ENCODE measurements around the gene CD9. TPM values are rescaled to one million over a fixed set of nuclear protein-coding genes. Genes with fewer than 3 reads are reported as not detected.

Gene CD9
- total and polyA plus RNA-seq, 2 donors (not counting 1 experiment from before 2014, with no cell fraction given) = 7.2 to 12.8 TPM

DNA sequence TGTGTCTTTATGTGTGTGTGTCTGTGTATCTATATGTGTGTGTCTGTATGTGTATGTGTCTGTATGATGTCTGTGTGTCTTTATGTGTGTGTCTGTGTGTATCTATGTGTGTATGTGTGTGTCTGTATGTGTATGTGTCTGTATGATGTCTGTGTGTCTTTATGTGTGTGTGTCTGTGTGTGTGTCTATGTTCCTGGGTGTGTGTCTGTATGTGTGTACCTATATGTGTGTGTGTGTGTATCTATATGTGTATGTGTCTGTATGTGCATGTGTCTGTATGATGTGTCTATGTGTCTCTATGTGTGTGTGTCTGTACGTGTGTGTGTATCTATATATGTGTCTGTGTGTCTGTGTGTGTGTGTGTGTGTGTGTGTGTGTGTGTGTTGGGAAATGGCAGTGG lies 19.0 kb upstream of the CD9 start:
- Histone ChIP-seq H3K4me2 (replicated peaks; ENCODE audit: low read depth, low read length, poor library complexity, severe bottlenecking) (no peak overlapping the region), H3K9me3 (ENCODE audit: control extremely low read depth in 1 of 3, control insufficient read depth in 2 of 3, insufficient read depth in 1 of 3, low read length in 2 of 3) (no peaks in the 10 kb centered on the region), H3K4me1 (ENCODE audit: control insufficient read depth in 2 of 2, insufficient read depth in 2 of 2, low read length in 2 of 2) (no peaks in the 10 kb centered on the region), H3K27me3 (replicated peaks in 1 of 4; ENCODE audit: control extremely low read depth in 1 of 4, control insufficient read depth in 3 of 4, insufficient read depth in 4 of 4, low read length in 3 of 4) (peaks cover 0 to 16% (median 0%) of the 10 kb centered on the region in 4 experiments), H3K27ac (ENCODE audit: low read length in 2 of 2) (no peak overlapping the region), H3K9ac (ENCODE audit: low read length) (no peak overlapping the region), H4K20me1 (ENCODE audit: control insufficient read depth, insufficient read depth, low read length, poor library complexity, severe bottlenecking) (no peaks in the 10 kb centered on the region), H2AFZ (ENCODE audit: insufficient read depth, low read depth, low read length, poor library complexity, severe bottlenecking) (no peak overlapping the region), H3K4me3 (ENCODE audit: control extremely low read depth in 1 of 5, extremely low read depth in 1 of 5, insufficient read depth in 1 of 5, low read depth in 2 of 5, low read length in 4 of 5) (no peak overlapping the region), H3K79me2 (ENCODE audit: control insufficient read depth, insufficient read depth, low read length) (no peaks in the 10 kb centered on the region), H3K36me3 (replicated peaks in 1 of 2; ENCODE audit: control extremely low read depth in 1 of 2, control insufficient read depth in 1 of 2, extremely low read depth in 1 of 2, insufficient read depth in 2 of 2, low read length in 1 of 2) (no peaks in the 10 kb centered on the region)
- Mint-ChIP-seq H3K27ac (no peak overlapping the region), H3K4me3 (no peak overlapping the region), H3K27me3 (peaks cover 31% of the 10 kb centered on the region), H3K4me1 (no peaks in the 10 kb centered on the region), H3K9me3 (ENCODE audit: insufficient read depth) (no peaks in the 10 kb centered on the region)
- intact Hi-C loops (cut with micrococcal nuclease) = no loop called here
- WGBS (ENCODE audit: insufficient coverage) = 73% methylated on average over 1 of the region's 1 CpG
- ATAC-seq (ENCODE audit: low read depth) = no peak
- POLR2A ChIA-PET = no interaction called here
- TF ChIP-seq, protein P1, sequence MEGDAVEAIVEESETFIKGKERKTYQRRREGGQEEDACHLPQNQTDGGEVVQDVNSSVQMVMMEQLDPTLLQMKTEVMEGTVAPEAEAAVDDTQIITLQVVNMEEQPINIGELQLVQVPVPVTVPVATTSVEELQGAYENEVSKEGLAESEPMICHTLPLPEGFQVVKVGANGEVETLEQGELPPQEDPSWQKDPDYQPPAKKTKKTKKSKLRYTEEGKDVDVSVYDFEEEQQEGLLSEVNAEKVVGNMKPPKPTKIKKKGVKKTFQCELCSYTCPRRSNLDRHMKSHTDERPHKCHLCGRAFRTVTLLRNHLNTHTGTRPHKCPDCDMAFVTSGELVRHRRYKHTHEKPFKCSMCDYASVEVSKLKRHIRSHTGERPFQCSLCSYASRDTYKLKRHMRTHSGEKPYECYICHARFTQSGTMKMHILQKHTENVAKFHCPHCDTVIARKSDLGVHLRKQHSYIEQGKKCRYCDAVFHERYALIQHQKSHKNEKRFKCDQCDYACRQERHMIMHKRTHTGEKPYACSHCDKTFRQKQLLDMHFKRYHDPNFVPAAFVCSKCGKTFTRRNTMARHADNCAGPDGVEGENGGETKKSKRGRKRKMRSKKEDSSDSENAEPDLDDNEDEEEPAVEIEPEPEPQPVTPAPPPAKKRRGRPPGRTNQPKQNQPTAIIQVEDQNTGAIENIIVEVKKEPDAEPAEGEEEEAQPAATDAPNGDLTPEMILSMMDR (IDR thresholded peaks at IDR 0.05) = no peak
- TF ChIP-seq EZH2 (IDR thresholded peaks at IDR 0.05; ENCODE audit: borderline replicate concordance, insufficient read depth, low read depth, low read length, poor library complexity, severe bottlenecking) = no peak
- CTCF ChIA-PET = no interaction called here
- no peak for DNase-seq

DNA sequence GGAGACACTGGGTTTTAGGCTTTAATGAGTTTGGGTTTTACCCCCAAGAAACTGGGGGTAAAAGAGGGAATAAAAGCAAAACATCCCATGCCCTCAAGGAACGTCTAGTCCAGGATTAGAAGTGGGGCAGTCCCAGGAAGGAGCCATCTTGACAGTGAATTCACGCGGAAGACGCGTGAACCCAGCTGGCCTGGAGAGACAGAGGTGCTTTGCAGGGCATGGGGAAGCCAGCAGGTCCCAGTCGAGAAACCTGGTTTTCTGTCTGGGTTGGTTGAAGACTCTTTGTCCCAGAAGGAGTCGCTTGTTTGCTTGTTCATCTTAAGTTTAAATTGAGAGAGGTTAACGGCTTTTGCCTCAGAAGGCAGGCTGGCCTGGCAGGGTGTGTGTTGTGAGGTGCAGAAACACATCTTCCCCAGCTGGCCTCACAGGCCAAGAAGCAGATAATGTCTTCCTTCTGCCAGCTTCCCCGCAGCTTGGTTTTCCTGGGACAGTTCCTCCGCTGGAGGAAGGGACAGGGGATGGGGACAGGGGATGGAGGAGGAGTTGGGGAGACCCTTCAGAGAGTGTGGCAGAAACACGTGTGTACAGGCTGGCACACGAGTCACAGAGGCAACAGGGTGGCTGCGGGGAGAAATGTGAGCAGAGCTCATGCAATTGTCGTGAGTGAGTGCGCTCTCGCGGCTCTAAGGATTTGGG lies 18.5 kb upstream of the CD9 start:
- Histone ChIP-seq H3K79me2 (ENCODE audit: control insufficient read depth, insufficient read depth, low read length) (no peaks in the 10 kb centered on the region), H3K27me3 (replicated peaks in 1 of 4; ENCODE audit: control extremely low read depth in 1 of 4, control insufficient read depth in 3 of 4, insufficient read depth in 4 of 4, low read length in 3 of 4) (peaks cover 0 to 16% (median 0%) of the 10 kb centered on the region in 4 experiments), H3K4me3 (ENCODE audit: control extremely low read depth in 1 of 5, extremely low read depth in 1 of 5, insufficient read depth in 1 of 5, low read depth in 2 of 5, low read length in 4 of 5) (no peak overlapping the region), H3K4me2 (replicated peaks; ENCODE audit: low read depth, low read length, poor library complexity, severe bottlenecking) (no peak overlapping the region), H3K27ac (ENCODE audit: low read length in 2 of 2) (no peak overlapping the region), H2AFZ (ENCODE audit: insufficient read depth, low read depth, low read length, poor library complexity, severe bottlenecking) (no peak overlapping the region), H3K36me3 (replicated peaks in 1 of 2; ENCODE audit: control extremely low read depth in 1 of 2, control insufficient read depth in 1 of 2, extremely low read depth in 1 of 2, insufficient read depth in 2 of 2, low read length in 1 of 2) (no peaks in the 10 kb centered on the region), H3K9ac (ENCODE audit: low read length) (no peak overlapping the region), H4K20me1 (ENCODE audit: control insufficient read depth, insufficient read depth, low read length, poor library complexity, severe bottlenecking) (no peaks in the 10 kb centered on the region), H3K4me1 (ENCODE audit: control insufficient read depth in 2 of 2, insufficient read depth in 2 of 2, low read length in 2 of 2) (no peaks in the 10 kb centered on the region), H3K9me3 (ENCODE audit: control extremely low read depth in 1 of 3, control insufficient read depth in 2 of 3, insufficient read depth in 1 of 3, low read length in 2 of 3) (no peaks in the 10 kb centered on the region)
- no peaks in the 10 kb centered on the region for H3K9me3 Mint-ChIP-seq (ENCODE audit: insufficient read depth)
- POLR2A ChIA-PET = no interaction called here
- H3K4me3 Mint-ChIP-seq = no peak overlapping the region
- no peak for ATAC-seq (ENCODE audit: low read depth)
- TF ChIP-seq EZH2 (IDR thresholded peaks at IDR 0.05; ENCODE audit: borderline replicate concordance, insufficient read depth, low read depth, low read length, poor library complexity, severe bottlenecking) = no peak
- CTCF ChIA-PET = no interaction called here
- 76% methylated on average over 17 of the region's 17 CpGs for WGBS (ENCODE audit: insufficient coverage)
- H3K4me1 Mint-ChIP-seq = no peaks in the 10 kb centered on the region
- no peak for DNase-seq
- intact Hi-C loops (cut with micrococcal nuclease) = no loop called here
- H3K27ac Mint-ChIP-seq = no peak overlapping the region
- H3K27me3 Mint-ChIP-seq = peaks cover 36% of the 10 kb centered on the region

Data from B cell (primary cell).